OCI-LY3 (cell line): Measurements from ENCODE around the gene SLC12A6.

Experiments used
- EZH2phosphoT487 ChIP-seq: fragments of 200-600 bp; shearing (Covaris generic); IDR thresholded peaks from 2 replicates; pipeline ENCODE4 v1.6.1; 2018; ENCODE audit warnings: antibody characterized with exemption, mixed run types, low read depth
- TF ChIP-seq, protein P1 (sequence below): fragments of 200-600, 300-600 bp; sonication (generic); IDR thresholded peaks from 2 replicates; pipeline ENCODE4 v1.5.1; 2014; ENCODE audit warnings: antibody characterized with exemption, low read length, low read depth

- TF ChIP-seq, protein P1, sequence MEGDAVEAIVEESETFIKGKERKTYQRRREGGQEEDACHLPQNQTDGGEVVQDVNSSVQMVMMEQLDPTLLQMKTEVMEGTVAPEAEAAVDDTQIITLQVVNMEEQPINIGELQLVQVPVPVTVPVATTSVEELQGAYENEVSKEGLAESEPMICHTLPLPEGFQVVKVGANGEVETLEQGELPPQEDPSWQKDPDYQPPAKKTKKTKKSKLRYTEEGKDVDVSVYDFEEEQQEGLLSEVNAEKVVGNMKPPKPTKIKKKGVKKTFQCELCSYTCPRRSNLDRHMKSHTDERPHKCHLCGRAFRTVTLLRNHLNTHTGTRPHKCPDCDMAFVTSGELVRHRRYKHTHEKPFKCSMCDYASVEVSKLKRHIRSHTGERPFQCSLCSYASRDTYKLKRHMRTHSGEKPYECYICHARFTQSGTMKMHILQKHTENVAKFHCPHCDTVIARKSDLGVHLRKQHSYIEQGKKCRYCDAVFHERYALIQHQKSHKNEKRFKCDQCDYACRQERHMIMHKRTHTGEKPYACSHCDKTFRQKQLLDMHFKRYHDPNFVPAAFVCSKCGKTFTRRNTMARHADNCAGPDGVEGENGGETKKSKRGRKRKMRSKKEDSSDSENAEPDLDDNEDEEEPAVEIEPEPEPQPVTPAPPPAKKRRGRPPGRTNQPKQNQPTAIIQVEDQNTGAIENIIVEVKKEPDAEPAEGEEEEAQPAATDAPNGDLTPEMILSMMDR, result no peak
- TF ChIP-seq EZH2phosphoT487, result no peak
Measured at GRCh38 chr15:34217587-34218225, 119.9 kb downstream of the SLC12A6 start.
